Peyer's patch (tissue), 4 donors: ENCODE measurements around the gene JPH2. TPM values are rescaled to one million over a fixed set of nuclear protein-coding genes. Genes with fewer than 3 reads are reported as not detected.
A peak's percentile ranks its signal among the peaks of the same experiment; 100 is the strongest.

Experiments used
- DNase-seq, 3 donors: peaks; one replicate each; pipeline ENCODE4 v3.0.0-alpha.2; 2017 to 2019
- H3K27ac ChIP-seq, 4 donors: fragments of 200-600 bp; sonication (generic); one replicate each; pipeline ENCODE4 v1.5.1; 2016 to 2019
- H3K27me3 ChIP-seq, 2 donors: fragments of 200-600 bp; sonication (generic); one replicate each; pipeline ENCODE4 v1.5.1; 2019
- H3K36me3 ChIP-seq, 3 donors: fragments of 200-600 bp; sonication (generic); one replicate each; pipeline ENCODE4 v1.5.1; 2016 to 2019
- H3K4me1 ChIP-seq, 4 donors: fragments of 200-600 bp; sonication (generic); one replicate each; pipeline ENCODE4 v1.5.1; 2016 to 2019
- H3K4me3 ChIP-seq, 4 donors: fragments of 200-600 bp; sonication (generic); 1 replicate in 3 of 4; 2 replicates in 1 of 4; pipeline ENCODE4 v1.5.1; 2016 to 2019; ENCODE audit warnings: mild to moderate bottlenecking in 1 of 4
- H3K9me3 ChIP-seq, 4 donors: fragments of 200-600 bp; sonication (generic); one replicate each; pipeline ENCODE4 v1.5.1; 2016 to 2019; ENCODE audit warnings: mild to moderate bottlenecking in 1 of 4
- POLR2A ChIP-seq, 2 donors: fragments of 450-650 bp; IDR thresholded peaks; one replicate each; pipeline ENCODE4 v1.5.1; 2017; ENCODE audit warnings: antibody characterized with exemption in 2 of 2, mild to moderate bottlenecking in 2 of 2, moderate library complexity in 2 of 2
- total RNA-seq, 4 donors: library from RNA; depleted of rRNA; stranded (reverse); fragments of >200 nt; gene quantifications; one replicate each; pipeline ENCODE4 v1.1.0, GENCODE V29; 2016
- TF ChIP-seq, protein P1 (sequence below), 6 experiments: fragments of 450-650 bp in 4 of 6; fragments of 200-600 bp in 2 of 6; sonication (generic) in 1 of 6; IDR thresholded peaks; one replicate each; pipeline ENCODE4 v1.5.1; 2017 to 2019; ENCODE audit warnings: antibody characterized with exemption in 6 of 6, mild to moderate bottlenecking in 3 of 6, moderate library complexity in 1 of 6

The JPH2 gene
- total RNA-seq, 4 donors from 2014 or later, result 1.2 to 8.0 (median 4.2) TPM

DNA sequence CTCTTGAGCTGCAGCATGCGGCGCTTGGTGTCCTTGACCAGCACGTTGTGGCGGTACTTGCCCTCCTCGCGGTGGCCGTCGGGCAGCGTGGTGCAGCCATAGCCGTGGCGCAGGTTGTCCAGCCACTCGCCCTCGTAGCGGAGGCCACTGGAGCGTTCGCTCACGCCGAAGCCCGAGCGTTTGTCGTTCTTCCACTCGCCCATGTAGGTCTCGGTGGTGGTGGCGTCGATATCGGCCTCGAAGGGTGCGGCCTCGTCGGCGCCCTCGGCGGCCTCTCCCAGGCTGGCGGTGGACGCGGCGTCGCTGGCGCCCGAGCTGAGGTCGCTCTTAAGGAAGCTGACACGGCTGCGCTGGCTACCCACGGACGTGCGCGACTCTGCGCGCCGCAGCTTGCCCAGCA lies 27.3 kb downstream of the JPH2 start:
- H3K4me3 ChIP-seq, result no peak overlapping the region
- H3K4me1 ChIP-seq, result no peaks in the 10 kb centered on the region
- no peak for TF ChIP-seq POLR2A (IDR thresholded peaks at IDR 0.05)
- TF ChIP-seq, protein P1, sequence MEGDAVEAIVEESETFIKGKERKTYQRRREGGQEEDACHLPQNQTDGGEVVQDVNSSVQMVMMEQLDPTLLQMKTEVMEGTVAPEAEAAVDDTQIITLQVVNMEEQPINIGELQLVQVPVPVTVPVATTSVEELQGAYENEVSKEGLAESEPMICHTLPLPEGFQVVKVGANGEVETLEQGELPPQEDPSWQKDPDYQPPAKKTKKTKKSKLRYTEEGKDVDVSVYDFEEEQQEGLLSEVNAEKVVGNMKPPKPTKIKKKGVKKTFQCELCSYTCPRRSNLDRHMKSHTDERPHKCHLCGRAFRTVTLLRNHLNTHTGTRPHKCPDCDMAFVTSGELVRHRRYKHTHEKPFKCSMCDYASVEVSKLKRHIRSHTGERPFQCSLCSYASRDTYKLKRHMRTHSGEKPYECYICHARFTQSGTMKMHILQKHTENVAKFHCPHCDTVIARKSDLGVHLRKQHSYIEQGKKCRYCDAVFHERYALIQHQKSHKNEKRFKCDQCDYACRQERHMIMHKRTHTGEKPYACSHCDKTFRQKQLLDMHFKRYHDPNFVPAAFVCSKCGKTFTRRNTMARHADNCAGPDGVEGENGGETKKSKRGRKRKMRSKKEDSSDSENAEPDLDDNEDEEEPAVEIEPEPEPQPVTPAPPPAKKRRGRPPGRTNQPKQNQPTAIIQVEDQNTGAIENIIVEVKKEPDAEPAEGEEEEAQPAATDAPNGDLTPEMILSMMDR (IDR thresholded peaks at IDR 0.05), result no peak
- no peaks in the 10 kb centered on the region for H3K27me3 ChIP-seq
- H3K9me3 ChIP-seq, result no peaks in the 10 kb centered on the region
- no peak overlapping the region for H3K27ac ChIP-seq
- no peaks in the 10 kb centered on the region for H3K36me3 ChIP-seq
- DNase-seq, result no peak

DNA sequence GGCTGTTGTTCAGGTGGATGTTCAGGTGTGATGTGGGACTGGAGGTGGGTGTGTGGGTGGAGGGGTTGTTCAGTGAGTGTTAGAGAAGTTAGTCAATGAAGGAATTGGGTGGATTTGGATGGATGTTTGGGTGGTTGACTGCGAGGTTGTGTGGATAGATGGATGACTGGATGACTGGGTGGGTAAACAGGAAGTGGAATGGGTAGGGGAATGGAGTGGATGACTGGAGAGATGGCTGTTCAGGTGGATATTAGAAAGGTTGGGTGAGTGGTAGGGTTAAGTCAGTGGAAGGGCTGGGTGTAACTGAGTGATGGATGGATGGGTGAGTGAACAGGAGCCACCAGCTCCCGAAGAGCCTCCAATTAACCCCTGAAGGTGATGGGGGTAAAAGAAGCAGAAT lies 27.9 kb downstream of the JPH2 start:
- Histone ChIP-seq H3K27me3 (no peaks in the 10 kb centered on the region), H3K9me3 (no peaks in the 10 kb centered on the region), H3K36me3 (no peaks in the 10 kb centered on the region), H3K4me1 (no peaks in the 10 kb centered on the region), H3K4me3 (no peak overlapping the region), H3K27ac (no peak overlapping the region)
- TF ChIP-seq, protein P1 (IDR thresholded peaks at IDR 0.05), result no peak
- TF ChIP-seq POLR2A (IDR thresholded peaks at IDR 0.05), result no peak
- no peak for DNase-seq

DNA sequence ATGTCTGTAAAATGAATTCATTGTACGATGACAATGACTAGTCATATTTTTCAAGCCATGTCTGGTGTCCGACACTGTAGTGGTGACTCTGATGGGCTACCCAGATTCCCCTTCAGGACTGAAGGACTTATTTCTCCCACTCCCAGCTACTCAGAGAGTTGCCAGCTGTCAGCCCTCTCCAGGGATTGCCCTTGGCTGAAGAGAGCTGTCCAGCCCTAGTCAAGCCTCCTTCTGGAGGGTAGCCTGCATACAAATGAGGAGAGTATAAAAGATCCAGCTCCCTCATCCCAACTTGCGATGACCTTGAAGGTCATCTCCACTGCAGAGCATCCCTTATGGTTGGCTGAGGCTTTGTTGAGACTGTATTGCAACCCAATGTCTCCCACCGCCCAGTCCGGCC lies 29.9 kb downstream of the JPH2 start:
- no peaks in the 10 kb centered on the region for H3K27me3 ChIP-seq
- no peak for DNase-seq
- no peaks in the 10 kb centered on the region for H3K36me3 ChIP-seq
- H3K27ac ChIP-seq, result no peak overlapping the region
- no peaks in the 10 kb centered on the region for H3K9me3 ChIP-seq
- TF ChIP-seq, protein P1 (IDR thresholded peaks at IDR 0.05), result no peak
- no peak overlapping the region for H3K4me3 ChIP-seq
- H3K4me1 ChIP-seq, result no peaks in the 10 kb centered on the region

DNA sequence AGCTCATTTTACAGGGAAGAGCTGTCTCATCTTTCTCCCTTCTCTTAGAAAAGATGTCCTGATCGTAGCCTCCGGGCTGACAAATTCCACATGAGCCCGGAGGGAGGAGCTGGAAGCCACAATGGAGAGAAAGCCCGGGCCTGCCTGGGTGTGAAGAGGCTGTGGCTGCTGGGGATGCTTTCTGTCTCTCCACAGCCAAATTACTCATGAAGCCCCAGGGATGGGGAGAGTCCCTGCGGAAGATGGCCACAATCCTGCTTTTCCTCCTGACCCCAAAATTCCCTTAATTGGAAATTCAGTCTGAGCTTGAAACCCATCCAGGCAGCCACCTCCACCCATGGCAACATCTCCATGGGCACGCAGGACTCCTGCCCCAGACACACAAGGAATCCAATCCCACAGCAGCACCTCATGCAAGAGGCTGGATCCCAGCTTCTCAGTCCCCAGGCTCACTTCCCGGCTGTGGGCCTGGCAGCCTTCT lies 32.4 kb downstream of the JPH2 start:
- no peak overlapping the region for H3K4me3 ChIP-seq
- H3K36me3 ChIP-seq, result no peaks in the 10 kb centered on the region
- H3K4me1 ChIP-seq, result no peaks in the 10 kb centered on the region
- TF ChIP-seq, protein P1 (IDR thresholded peaks at IDR 0.05), result no peak
- TF ChIP-seq POLR2A (IDR thresholded peaks at IDR 0.05), result no peak
- no peaks in the 10 kb centered on the region for H3K27me3 ChIP-seq
- peak overlapping the region in 2 of 4 donors; percentile 17 to 76 for H3K27ac ChIP-seq
- no peak for DNase-seq
- no peaks in the 10 kb centered on the region for H3K9me3 ChIP-seq

DNA sequence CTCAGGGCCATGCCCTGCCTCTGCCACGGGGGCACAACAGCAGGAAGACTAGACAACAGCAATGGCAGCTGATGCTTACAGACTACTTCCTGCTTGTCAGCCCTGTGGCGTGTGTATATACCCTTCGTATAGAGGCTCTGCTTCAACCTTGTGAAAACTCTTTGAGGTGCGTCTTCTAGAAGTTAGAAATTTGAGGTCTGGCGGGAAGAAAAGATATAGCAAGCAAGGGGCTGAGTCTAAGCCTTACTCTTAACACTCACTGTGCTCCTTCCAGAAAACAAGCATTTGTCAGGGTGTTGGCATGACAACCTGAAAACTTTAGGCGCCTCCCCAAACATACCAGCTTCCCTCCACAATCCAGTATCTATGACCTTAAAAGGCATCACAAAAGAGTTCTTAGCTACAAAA lies 33.3 kb downstream of the JPH2 start:
- no peaks in the 10 kb centered on the region for H3K4me1 ChIP-seq
- H3K4me3 ChIP-seq, result no peak overlapping the region
- H3K27me3 ChIP-seq, result no peaks in the 10 kb centered on the region
- H3K36me3 ChIP-seq, result no peaks in the 10 kb centered on the region
- TF ChIP-seq POLR2A (IDR thresholded peaks at IDR 0.05), result no peak
- TF ChIP-seq, protein P1 (IDR thresholded peaks at IDR 0.05), result no peak
- H3K9me3 ChIP-seq, result no peaks in the 10 kb centered on the region
- no peak for DNase-seq
- H3K27ac ChIP-seq, result peak overlapping the region in 2 of 4 donors; percentile 39 to 76
